Stimulated activated CD8-positive, alpha-beta memory T cell treated with anti-CD3 and anti-CD28 coated beads, Interleukin-15, amount 100 ng/mL, for 48 hours (primary cell): Measurements from ENCODE around the gene RNF31.
"Not testable (repeated sequence)": the region's sequence is repeated elsewhere in the genome, so short reads cannot be mapped to it uniquely, and the experiment has no call there.

Experiments
- DNase-seq, 2 donors: peaks; one replicate each; pipeline ENCODE4 v3.0.0-alpha.2; 2020; ENCODE audit warnings: low read depth in 2 of 2

Gene RNF31

DNA sequence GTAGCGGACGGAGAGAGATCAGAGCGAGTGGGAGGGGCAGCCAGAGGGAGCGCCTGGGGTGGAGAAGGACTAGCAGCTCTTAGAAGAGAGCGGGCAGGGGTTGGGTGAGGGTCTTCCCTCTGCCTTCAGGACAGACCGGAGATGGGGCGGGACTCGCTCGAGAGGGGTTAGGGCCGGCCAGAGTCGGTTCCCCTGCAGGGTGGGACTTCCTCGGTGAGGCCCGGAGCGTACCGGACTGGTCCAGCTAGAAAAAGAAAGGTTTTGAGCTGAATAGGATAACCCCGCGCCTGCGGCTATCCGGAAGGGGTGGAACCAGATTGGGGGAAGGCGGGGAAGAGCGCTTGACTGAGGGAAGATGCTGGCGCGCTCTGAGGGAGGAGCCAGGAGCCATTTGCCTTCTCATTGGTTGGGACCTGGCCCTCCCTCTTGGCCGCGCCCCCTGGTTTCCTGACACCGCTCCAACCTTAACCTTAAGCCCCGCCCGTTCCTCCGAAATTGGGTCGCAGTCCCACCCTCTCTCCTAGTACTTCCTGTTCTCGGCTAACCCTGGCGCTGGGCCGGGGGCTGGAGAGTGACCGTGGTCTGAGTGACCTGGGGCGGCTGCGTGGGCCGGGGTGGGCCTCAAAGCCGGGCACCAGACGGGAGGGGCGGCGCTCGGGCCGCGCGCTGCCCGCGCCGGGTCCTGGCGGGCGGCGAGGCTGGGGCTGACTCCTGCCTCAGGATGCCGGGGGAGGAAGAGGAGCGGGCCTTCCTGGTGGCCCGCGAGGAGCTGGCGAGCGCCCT lies at the start of gene RNF31:
Gene RNF31 (plus strand): TSS at position 521 of the 783 bp plus-strand sequence. CDS start 201 bp downstream, at position 722.
- DNase-seq: peak; percentile 97

DNA sequence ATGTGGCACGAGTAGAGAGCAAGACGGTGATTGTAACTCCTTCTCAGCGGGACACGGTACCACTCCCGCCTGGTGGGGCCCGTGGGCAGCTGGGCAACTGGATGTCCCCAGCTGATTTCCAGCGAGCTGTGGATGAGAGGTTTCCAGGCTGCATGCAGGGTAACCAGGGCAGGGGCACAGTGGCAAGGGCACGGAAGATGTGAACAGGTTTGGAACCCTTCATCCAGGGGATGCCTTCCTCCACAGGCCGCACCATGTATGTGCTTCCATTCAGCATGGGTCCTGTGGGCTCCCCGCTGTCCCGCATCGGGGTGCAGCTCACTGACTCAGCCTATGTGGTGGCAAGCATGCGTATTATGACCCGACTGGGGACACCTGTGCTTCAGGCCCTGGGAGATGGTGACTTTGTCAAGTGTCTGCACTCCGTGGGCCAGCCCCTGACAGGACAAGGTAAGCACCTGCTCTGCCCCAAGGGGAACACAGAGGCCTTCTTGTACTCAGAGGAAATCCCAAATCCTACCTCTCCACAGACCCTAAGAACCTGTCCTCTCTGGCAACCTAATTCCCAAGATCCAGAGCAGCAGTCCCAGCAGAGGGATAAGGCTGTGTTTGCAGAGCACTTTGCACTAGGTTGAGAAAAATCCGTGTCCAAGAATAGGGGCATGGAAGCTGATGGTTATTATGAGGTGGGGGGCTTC lies 48.9 kb upstream of the RNF31 start:
- DNase-seq: no peak

DNA sequence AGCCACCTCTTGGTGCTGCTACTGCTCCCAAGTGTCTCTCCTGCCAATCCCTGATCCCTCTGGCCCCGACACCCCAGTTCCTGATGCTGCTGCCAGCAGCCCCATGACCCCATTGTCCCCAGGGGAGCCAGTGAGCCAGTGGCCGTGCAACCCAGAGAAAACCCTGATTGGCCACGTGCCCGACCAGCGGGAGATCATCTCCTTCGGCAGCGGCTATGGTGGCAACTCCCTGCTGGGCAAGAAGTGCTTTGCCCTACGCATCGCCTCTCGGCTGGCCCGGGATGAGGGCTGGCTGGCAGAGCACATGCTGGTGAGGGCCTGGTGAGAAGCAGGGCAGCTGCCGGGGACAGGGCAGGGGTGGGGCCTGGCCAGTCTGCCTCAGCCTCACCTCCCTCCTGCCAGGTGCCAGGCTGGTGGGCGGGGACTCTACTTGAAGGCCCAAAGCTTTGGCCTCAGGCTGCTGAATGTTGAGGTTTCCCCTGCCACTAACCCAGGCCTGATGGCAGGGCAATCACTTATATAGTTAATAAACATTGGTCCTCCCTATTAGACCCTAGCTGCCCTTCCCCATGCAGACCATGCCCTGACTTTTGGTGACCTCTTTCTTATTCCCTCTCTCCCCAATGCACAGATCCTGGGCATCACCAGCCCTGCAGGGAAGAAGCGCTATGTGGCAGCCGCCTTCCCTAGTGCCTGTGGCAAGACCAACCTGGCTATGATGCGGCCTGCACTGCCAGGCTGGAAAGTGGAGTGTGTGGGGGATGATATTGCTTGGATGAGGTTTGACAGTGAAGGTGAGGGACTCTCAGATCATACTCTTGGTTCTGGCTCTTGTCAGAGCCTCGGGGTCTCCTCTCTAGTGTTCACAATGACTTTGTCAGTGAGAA lies 48.1 kb upstream of the RNF31 start:
- DNase-seq: no peak

DNA sequence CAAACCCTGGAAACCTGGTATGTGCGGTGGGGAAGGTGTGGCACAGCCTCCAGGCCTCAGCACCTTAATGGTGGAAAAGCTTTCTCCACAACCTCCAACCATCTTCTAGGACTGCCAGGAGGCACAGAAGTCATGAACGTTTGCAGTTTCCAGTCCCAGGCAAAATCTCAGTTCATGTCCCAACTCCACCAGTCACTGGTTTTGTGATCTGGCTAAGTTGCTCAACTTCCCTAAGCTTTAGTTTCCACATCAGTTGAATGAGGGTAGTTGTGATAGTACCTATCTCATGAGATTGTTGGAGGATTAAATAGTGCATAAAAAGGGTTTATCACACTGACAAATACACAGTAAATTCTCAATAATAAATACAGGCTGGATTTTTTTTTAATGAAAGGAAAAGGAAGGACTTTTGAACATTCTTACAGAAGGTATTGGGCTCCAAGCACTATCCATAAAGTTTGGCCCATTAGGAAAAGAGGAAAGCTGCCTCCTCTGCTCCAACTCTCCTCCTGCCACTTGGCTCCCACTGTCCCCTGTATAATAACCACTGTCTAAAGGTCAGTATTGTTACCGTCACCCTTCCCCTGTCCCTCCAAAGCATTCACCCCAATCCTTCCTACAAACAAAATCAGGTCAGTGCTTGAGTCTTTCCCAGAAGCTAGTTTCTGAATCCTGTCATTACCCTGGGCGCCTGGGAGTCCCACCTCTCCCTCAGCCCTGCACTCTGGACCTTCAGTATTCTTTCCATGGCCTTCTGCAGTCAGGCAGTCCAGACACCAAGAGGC lies 46.9 kb upstream of the RNF31 start:
- no peak for DNase-seq

DNA sequence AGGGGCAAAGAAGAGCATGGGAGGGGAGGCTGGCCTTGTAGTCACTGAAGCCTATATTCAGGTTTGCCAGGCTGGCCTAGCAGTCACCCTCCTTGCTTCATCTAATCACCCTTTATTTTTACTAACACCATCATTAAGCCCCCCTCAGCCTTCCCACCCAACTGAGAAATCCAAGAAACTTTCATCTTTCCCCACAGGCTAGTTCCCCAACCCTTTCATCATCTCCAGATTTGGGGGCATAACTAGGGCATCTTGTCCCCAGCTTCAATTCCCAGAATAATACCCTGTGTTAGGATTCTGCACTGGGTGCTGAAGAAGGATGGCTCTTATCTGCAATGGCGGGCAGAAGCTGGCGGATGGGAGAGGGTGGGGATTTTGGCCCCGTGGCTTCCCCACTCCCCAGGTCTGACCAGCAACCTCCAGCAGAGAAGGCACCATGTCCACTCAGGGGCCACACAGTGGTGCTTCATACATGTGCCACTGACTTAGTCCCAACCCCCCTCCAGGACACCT lies 46.3 kb upstream of the RNF31 start:
- DNase-seq: no peak

DNA sequence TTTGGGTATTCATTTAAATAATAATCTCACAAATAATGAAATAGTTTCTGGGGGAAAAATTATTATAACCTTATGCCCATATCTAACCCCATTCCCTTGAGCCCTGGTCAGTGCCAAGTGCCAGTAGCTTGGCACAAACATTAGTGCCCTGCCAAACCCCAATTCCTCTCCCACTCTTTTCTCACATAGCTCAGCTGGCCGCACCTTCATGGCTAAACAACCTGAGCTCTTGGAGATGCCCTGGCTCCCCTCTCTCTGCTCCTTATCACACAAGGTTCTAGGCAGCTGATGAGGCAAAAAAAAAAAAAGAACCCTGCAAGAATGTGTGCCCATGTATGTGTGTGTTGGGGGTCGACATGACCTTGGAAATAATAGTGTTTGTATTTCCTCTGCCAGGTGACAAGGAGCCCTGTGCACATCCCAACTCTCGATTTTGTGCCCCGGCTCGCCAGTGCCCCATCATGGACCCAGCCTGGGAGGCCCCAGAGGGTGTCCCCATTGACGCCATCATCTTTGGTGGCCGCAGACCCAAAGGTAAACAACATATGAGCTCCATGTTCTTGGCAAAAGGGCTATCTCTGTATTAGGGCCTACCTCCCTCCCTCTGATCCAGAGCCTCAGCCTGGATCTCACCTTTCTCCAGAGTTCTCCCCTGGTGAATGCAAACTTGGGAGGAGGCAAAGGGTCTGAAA lies 44.8 kb upstream of the RNF31 start:
- DNase-seq: no peak

DNA sequence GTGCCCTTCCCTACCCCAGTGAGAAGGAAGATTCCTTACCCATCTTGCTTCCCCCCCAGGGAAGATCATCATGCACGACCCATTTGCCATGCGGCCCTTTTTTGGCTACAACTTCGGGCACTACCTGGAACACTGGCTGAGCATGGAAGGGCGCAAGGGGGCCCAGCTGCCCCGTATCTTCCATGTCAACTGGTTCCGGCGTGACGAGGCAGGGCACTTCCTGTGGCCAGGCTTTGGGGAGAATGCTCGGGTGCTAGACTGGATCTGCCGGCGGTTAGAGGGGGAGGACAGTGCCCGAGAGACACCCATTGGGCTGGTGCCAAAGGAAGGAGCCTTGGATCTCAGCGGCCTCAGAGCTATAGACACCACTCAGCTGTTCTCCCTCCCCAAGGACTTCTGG lies 43.8 kb upstream of the RNF31 start:
- no peak for DNase-seq

DNA sequence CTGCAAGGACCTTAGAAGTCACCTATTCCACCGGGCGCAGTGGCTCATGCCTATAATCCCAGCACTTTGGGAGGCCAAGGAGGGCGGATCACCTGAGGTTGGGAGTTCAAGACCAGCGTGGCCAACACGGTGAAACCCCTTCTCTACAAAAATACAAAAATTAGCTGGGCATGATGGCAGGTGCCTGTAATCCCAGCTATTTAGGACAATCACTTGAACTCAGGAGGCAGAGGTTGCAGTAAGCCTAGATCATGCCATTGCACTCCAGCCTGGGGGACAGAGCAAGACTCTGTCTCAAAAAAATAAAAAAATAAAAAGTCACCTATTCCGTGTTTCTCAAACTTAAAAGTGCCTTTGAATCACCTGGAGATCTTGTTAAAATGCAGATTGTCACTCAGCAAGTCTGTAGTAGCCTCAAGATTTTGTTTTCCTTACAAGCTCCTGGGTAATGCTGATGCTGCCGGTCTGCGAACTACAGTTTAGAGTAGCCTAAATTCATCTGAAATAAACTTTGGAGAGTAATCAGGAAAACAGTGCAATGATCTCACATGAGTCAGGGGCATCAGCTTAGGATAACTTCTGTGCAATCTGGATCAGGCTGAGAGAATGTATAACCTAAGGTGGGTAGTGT lies 41.6 kb upstream of the RNF31 start:
- DNase-seq: not testable (repeated sequence)

DNA sequence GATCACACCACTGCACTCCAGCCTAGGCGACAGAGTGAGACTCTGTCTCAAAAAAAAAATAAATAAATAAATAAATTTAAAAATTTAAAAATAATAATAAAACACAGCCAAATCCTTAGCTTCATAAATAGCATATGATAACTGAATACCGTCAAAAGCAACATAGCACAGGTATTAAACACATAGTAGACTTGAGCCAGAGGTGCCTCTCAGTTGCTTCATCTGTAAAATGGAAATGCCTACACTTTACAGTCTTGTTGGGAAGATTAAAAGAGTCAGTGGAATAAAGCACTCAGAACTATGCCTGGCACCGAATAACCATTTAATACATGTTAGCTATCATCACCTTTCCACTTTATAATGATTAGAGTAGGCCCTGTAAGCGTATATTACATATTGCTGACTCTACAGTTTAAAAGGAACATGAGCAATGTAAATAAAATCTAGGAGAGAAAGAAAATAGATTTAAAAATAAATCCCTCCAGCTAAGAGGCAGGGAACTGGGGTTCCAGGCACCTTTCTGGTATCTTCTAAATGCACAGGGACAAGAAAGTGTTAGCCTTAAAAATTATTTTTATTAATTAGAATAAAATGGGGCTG lies 40.5 kb upstream of the RNF31 start:
- no peak for DNase-seq

DNA sequence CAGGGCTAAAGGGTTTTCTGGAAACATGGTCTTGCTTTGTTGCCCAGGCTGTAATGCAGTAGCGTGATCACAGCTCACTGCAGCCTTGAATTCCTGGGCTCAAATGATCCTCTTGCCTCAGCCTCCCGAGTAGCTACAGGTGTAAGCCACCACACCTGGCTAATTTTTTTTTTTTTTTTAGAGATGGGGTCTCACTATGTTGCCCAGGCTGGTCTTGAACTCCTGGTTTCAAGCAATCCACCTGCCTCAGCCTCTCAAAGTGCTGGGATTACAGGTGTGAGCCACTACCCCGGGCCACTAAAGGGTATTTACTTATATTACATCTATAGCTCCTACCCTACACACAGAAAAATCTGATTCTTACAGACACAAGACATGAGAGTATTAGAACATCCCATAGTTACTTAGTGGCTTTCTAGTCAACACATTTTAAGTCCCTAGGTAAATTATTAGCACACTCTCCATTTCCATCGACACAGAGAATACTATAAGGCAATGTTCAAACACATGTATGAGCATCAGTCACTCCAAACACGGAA lies 38.9 kb upstream of the RNF31 start:
- no peak for DNase-seq

DNA sequence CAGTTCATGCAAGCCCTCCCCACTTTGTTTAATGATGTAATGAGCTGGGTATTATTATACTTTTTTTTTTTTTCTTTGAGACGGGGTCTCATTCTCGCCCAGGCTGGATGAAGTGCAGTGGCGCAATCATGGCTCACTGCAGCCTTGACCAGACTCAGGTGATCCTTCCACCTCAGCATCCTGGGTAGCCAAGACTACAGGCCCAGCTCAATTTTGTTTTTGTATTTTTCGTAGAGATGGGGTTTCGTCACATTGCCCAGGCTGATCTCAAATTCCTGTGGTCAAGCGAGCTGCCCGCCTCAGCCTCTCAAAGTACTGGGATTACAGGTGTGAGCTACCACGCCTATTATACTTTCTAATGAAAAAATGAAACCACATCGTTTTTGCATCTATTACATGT lies 37.2 kb upstream of the RNF31 start:
- DNase-seq: no peak

DNA sequence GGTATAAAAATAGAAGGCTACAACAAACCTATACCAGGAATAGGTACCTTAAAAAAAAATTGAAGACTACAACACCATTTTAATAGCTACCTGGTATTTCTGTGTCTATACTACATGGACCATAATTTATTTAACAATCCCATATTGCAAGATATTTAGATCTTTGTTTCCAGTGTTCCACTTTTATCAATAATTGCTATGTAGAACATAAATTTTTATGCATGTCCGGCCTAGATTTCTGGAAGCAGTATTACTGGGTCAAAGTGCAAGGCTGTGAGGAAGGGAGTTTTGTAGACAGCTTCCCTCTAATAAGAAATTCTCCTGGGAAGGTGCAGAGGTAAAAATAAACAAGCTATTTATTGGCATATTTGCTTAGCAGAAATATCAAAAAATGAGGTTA lies 36.8 kb upstream of the RNF31 start:
- no peak for DNase-seq

DNA sequence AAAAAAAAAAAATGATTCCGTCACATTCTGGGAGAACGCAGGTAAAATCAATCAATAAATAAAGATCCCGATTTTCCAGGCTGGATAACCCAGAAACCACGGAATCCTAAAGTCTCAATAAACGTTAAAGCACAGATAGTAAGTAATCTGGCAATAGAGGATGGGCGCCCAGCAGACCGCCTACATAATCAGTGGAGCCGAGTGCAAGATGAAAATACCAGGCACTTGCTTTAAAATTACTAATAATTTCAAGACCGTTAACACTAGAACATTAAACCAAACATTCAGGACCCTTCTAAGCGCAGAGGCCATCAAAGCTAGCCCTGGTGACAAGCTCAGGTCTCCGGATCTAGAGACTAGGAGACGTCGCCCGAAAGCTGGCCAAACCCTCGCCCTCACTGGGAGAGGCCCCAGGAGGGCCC lies 33.9 kb upstream of the RNF31 start:
- no peak for DNase-seq

DNA sequence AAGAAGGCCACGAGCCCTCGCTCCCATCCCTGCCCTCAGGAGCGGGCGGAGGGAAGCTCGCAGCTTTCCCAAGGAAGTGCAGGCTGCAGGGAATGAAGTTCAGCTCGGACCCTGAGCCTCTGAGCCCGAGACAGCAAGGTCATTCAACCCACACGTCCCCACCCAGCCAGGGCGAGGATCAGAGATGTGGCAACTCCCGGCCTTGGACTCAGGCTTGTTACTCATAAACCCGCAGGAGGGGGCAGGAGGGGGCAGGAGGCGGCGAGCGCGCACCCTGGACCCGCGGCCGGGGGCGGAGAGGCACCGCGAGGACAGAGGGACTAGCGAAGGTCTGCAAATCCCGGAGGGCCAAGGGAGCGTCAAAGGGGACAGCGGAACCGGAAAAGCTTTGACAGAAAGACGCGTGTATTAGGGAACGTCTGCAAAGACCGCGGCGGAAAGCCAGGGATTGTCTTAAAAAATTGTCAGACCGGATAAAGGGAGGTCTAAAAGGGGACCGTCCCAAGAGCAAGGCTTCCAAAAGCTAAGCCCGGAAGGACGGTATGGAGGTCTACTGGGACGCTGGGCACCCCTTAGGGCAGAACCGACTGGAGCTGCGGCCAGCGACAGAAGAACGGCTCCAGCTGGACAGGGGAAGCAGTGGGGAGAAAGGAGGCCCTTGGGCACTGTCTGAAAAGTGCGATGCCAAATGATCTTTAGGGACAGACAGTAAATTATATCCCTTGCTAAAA lies 33.3 kb upstream of the RNF31 start:
- DNase-seq: peak; percentile 77 to 83

DNA sequence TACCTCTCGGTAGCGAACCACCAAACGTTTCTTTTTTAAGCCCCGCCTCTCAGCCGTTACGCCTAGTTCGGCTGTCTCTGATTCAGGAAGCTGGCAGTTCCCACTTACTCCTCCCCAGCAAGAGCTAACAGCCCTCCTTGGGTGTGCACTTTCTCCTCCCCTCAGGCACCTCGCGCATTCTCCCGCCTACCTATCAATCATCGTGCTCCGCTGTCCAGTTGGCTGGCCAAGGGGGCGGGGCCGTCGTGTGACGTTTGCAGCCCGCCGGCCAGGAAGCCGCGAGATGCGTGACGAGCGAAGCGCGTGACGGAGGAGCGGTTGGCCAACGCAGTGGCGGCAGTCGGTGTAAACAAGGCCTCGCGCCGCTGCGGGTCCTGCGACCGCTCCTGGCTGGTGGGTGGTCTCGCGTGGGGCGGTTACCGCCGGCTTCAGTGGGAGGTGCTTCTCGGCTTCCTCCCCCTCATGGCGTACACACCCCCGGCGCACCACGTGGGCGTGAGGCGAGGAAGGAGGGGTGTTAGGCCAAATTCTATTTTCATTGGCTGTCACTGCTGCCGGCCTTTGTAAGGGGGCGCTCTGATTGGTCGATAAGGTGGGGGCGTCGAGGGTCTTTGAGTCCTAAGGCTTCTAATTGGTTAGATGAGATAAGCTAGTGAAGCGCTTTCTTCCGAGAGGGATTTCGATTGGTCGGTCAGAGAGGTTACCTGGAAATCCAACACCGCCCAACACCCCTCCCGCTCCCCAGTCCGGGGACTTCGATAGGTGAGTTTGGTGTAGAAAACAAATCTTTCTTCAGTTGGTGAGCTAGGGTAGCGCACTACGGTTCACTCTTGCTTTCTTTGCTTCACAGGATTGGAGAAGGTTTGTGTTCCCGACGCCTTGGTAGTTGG lies 32.5 kb upstream of the RNF31 start, which contains the start of the genes DCAF11 and NRL:
Gene DCAF11 (plus strand): TSS at position 246 of the 890 bp plus-strand sequence. CDS start 818 bp downstream, outside the sequence.
Gene NRL (minus strand): TSS at position 418 of the 890 bp plus-strand sequence. CDS start 32,101 bp downstream, outside the sequence.
- peak; percentile 96 to 97 for DNase-seq

DNA sequence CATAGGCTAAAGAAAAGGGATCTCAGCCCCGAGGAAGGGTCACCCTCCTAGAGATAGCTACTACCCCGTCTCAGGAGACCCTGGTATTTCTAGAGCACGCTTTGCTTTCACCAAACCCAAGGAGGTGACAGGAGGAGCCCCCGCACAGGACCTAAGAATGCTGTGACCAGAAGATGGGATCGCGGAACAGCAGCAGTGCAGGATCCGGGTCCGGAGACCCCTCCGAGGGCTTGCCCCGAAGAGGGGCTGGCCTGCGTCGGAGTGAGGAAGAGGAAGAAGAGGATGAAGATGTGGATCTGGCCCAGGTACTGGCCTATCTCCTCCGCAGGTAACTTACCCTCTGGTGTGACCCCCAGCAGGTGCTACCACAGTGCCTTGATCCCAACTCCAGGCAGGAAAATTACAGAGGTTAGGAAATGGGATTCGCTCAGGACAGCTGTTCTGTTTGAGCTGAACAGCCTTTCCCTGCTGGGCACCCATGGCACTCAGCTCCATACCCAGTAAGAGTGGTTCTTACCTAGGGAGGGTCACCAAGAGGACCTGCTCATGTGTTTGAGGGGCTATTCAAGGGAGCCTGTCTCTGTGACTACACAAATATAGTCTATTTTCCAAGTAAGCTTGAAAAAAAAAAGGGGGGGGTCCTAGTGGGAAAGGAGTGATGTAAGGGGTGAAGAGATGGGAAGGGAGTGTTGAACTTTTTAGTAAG lies 31.7 kb upstream of the RNF31 start:
- no peak for DNase-seq
